PC-9 (cell line): ENCODE data around the gene TMEM44. TPM values are rescaled to one million over a fixed set of nuclear protein-coding genes. Genes with fewer than 3 reads are reported as not detected.

Experiments
- BruUV-seq: library from RNA; stranded (reverse); fragments of 400-500 nt; replicated peaks from 2 replicates; lab custom pipeline; 2021; lab: Mats Ljungman, UMichigan
- CTCF ChIA-PET: fragments of 300-600 bp; sonication (Branson Sonifier 250); formaldehyde crosslinking; loops from one replicate; lab custom pipeline; 2022; ENCODE audit warnings: antibody characterized with exemption; lab: Charles Lee
- POLR2A ChIA-PET: fragments of 300-600 bp; sonication (Branson Sonifier 250); formaldehyde crosslinking; loops from one replicate; lab custom pipeline; 2022; ENCODE audit warnings: antibody characterized with exemption; ENCODE audit not compliant: unreplicated experiment; lab: Charles Lee
- DNase-seq, 2 experiments: peaks; one replicate each; pipeline versions ENCODE4 v3.0.0 to v3.0.0-alpha.2; 2015 to 2022; ENCODE audit warnings: mixed read lengths in 1 of 2
- H2AFZ ChIP-seq: fragments of 200-600 bp; sonication (generic); 2 replicates; pipeline ENCODE4 v1.8.1; 2017; ENCODE audit warnings: antibody characterized with exemption
- H3F3A ChIP-seq: fragments of 200-600 bp; sonication (generic); 2 replicates; pipeline ENCODE4 v1.8.1; 2017; ENCODE audit warnings: antibody characterized with exemption, mild to moderate bottlenecking, low read depth; ENCODE audit not compliant: insufficient read depth
- H3K27ac ChIP-seq: fragments of 200-600 bp; sonication (generic); 2 replicates; pipeline ENCODE4 v1.6.1; 2016; ENCODE audit warnings: mixed run types
- H3K27me3 ChIP-seq: fragments of 200-600 bp; sonication (generic); 2 replicates; pipeline ENCODE4 v1.6.1; 2016; ENCODE audit warnings: low read depth, mixed run types; ENCODE audit not compliant: insufficient read depth
- H3K36me3 ChIP-seq: fragments of 200-600 bp; sonication (generic); 2 replicates; pipeline ENCODE4 v1.6.1; 2016; ENCODE audit warnings: low read depth, mixed run types
- H3K4me1 ChIP-seq: fragments of 200-600 bp; sonication (generic); replicated peaks from 2 replicates; pipeline ENCODE4 v1.6.1; 2016; ENCODE audit warnings: mixed run types; ENCODE audit not compliant: insufficient read depth
- H3K4me2 ChIP-seq: fragments of 200-600 bp; sonication (generic); 2 replicates; pipeline ENCODE4 v1.6.1; 2017; ENCODE audit warnings: mixed run types
- H3K4me3 ChIP-seq: fragments of 200-600 bp; sonication (generic); 2 replicates; pipeline ENCODE4 v1.6.1; 2016; ENCODE audit warnings: mixed run types
- H3K79me2 ChIP-seq: fragments of 200-600 bp; sonication (generic); 2 replicates; pipeline ENCODE4 v1.6.1; 2017; ENCODE audit warnings: low read depth, mixed run types
- H3K9me2 ChIP-seq: fragments of 200-600 bp; sonication (generic); 2 replicates; pipeline ENCODE4 v1.8.1; 2017; ENCODE audit warnings: mild to moderate bottlenecking; ENCODE audit not compliant: insufficient read depth
- H3K9me3 ChIP-seq: fragments of 200-600 bp; sonication (generic); 2 replicates; pipeline ENCODE4 v1.8.1; 2016; ENCODE audit warnings: low read depth; ENCODE audit not compliant: insufficient read depth
- H4K20me1 ChIP-seq: fragments of 200-600 bp; sonication (generic); 2 replicates; pipeline ENCODE4 v1.8.1; 2017; ENCODE audit not compliant: insufficient read depth
- CTCF ChIP-seq: fragments of 200-600 bp; sonication (generic); conservative IDR thresholded peaks from 2 replicates; pipeline ENCODE4 v1.6.1; 2017; ENCODE audit warnings: mixed run types, antibody characterized with exemption, mild to moderate bottlenecking, moderate library complexity
- EZH2 ChIP-seq: fragments of 200-600 bp; sonication (generic); IDR thresholded peaks from 2 replicates; pipeline ENCODE4 v1.8.0; 2017; ENCODE audit warnings: antibody characterized with exemption, low read depth
- intact Hi-C: fragments of 100-400 bp; cut with micrococcal nuclease; formaldehyde crosslinking; loops from one replicate; pipeline ENCODE4 v1.10.0; 2022; ENCODE audit not compliant: unreplicated experiment
- total RNA-seq: library from RNA; stranded (reverse); gene quantifications from 2 replicates; pipeline ENCODE4 v1.2.3, GENCODE V29; 2021

TMEM44 gene
- total RNA-seq, 1 experiment from 2014 or later = 37.5 TPM

DNA sequence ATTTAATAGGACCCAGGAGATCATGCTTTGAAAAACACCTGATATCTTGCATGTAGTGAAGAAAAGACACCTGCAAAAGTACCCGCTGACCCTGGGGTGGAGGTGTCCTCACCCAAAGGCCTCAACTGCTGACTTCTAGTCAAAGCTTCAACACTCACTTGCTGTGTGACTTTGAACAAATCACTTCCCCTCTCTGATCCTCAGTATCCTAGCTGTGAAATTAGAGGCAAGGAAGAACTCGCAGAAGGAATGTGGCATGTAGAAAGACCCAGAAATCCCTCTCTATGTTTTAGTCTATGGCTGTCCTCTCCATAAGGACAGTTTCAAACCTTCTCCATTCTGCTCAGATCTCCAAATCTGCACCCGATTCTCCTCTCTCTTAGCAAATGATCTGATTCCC lies 93.7 kb downstream of the TMEM44 start:
- H3K4me1 ChIP-seq = peaks cover 38% of the 10 kb centered on the region
- TF ChIP-seq EZH2 = no peak
- no peak for TF ChIP-seq CTCF
- DNase-seq = peak in 1 of 2 experiments; percentile 15
- peaks cover 56% of the 10 kb centered on the region for H3F3A ChIP-seq
- no peaks in the 10 kb centered on the region for H3K27me3 ChIP-seq
- BruUV-seq = no TSS peak
- intact Hi-C loops = loop anchor here (5.0 kb wide), 1 partner anchor 33 kb away; no protein-coding TSS in a partner anchor
- H3K9me2 ChIP-seq = no peaks in the 10 kb centered on the region
- no peak overlapping the region for H3K4me3 ChIP-seq
- ChIA-PET POLR2A (interaction anchor here (0.6 kb wide), 1 partner anchor 40 kb away, joined by 3 read pairs; no protein-coding TSS in a partner anchor), CTCF (no interaction called here)
- H4K20me1 ChIP-seq = no peaks in the 10 kb centered on the region
- no peak overlapping the region for H3K4me2 ChIP-seq
- no peak overlapping the region for H2AFZ ChIP-seq
- H3K36me3 ChIP-seq = no peaks in the 10 kb centered on the region
- H3K27ac ChIP-seq = no peak overlapping the region
- H3K79me2 ChIP-seq = no peaks in the 10 kb centered on the region
- H3K9me3 ChIP-seq = peaks cover 6% of the 10 kb centered on the region

GRCh38 chr3:194537732-194538247 lies 95.4 kb downstream of the TMEM44 start:
- Histone ChIP-seq H3K27me3 (no peaks in the 10 kb centered on the region), H3K9me2 (no peaks in the 10 kb centered on the region), H4K20me1 (no peaks in the 10 kb centered on the region), H3K36me3 (no peaks in the 10 kb centered on the region), H3F3A (peaks cover 56% of the 10 kb centered on the region), H2AFZ (peak overlapping the region; percentile 55), H3K9me3 (peaks cover 15% of the 10 kb centered on the region), H3K4me1 (peaks cover 38% of the 10 kb centered on the region), H3K79me2 (no peaks in the 10 kb centered on the region), H3K4me3 (peak overlapping the region; percentile 9; the same call in 1 of the 2 replicates), H3K4me2 (peak overlapping the region; percentile 64), H3K27ac (peak overlapping the region; percentile 86)
- POLR2A ChIA-PET = interaction anchor here (0.6 to 0.8 kb wide), 3 partner anchors 11 to 42 kb away, joined by 8 to 40 read pairs (median 8); no protein-coding TSS in a partner anchor
- intact Hi-C loops = loop anchor here (1.0 to 5.0 kb wide), 6 partner anchors 10 to 56 kb away; no protein-coding TSS in a partner anchor
- DNase-seq = peak; percentile 91 to 100
- CTCF ChIA-PET = interaction anchor here (0.7 to 1.3 kb wide), 3 partner anchors 15 to 56 kb away, joined by 3 to 13 read pairs (median 3); no protein-coding TSS in a partner anchor
- no TSS peak for BruUV-seq
- TF ChIP-seq EZH2 (no peak), CTCF (no peak)

Other genes starting within 250 kb of the TMEM44 start
- gene GP5, start 234.2 kb downstream of the TMEM44 start, total RNA-seq = not detected in 2 replicates
- 203 and 242 TPM in 2 replicates for gene ATP13A3, start 146.4 kb downstream of the TMEM44 start, total RNA-seq
- 59.2 and 71.8 TPM in 2 replicates for gene LSG1, start 38.8 kb upstream of the TMEM44 start, total RNA-seq
- 8.8 and 12.8 TPM in 2 replicates for gene FAM43A, start 52.5 kb upstream of the TMEM44 start, total RNA-seq